ENCODE data around the gene BCL2L11. TPM values are rescaled to one million over a fixed set of nuclear protein-coding genes. Genes with fewer than 3 reads are reported as not detected.

Gene BCL2L11
- total RNA-seq, 1 experiment from 2014 or later = 12.6 TPM

DNA sequence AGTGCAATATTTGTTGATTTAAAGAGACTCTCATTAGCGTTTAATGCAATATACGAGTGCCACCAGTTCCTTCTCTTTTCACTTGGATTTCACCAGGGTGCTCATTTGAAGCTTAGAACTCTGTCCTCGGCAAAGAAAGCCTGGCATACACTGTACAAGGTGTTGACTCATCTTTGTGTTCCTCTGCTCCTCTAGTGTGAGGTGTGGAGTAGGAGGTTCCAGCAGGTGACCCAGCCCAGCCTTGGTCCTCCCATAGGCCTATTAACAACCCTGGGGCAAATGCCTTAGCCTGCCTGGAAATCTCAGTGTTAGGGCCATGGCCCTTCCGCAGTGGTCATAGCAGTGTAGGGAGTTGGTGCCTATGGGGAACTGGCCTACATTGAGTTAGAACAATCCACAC, 20.1 kb downstream of the BCL2L11 start:
- no TSS peak for BruUV-seq (replicated peaks)
- TF ChIP-seq, protein P1, sequence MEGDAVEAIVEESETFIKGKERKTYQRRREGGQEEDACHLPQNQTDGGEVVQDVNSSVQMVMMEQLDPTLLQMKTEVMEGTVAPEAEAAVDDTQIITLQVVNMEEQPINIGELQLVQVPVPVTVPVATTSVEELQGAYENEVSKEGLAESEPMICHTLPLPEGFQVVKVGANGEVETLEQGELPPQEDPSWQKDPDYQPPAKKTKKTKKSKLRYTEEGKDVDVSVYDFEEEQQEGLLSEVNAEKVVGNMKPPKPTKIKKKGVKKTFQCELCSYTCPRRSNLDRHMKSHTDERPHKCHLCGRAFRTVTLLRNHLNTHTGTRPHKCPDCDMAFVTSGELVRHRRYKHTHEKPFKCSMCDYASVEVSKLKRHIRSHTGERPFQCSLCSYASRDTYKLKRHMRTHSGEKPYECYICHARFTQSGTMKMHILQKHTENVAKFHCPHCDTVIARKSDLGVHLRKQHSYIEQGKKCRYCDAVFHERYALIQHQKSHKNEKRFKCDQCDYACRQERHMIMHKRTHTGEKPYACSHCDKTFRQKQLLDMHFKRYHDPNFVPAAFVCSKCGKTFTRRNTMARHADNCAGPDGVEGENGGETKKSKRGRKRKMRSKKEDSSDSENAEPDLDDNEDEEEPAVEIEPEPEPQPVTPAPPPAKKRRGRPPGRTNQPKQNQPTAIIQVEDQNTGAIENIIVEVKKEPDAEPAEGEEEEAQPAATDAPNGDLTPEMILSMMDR (conservative IDR thresholded peaks at IDR 0.05; ENCODE audit: low read depth, low read length) = no peak
- no peak for TF ChIP-seq EZH2 (IDR thresholded peaks at IDR 0.05; ENCODE audit: borderline replicate concordance, low read depth, low read length, poor library complexity, severe bottlenecking)
- H3K27ac ChIP-seq (ENCODE audit: low read depth, low read length, poor library complexity, severe bottlenecking) = no peak overlapping the region
- H3K27me3 ChIP-seq (replicated peaks; ENCODE audit: insufficient read depth, low read depth, low read length, poor library complexity) = no peaks in the 10 kb centered on the region
- H3K9me3 ChIP-seq (ENCODE audit: low read depth, low read length, poor library complexity, severe bottlenecking) = no peaks in the 10 kb centered on the region
- no peak for DNase-seq (ENCODE audit: low spot score)
- POLR2A ChIA-PET (ENCODE audit: low non-redundant PET) = no interaction called here
- no peaks in the 10 kb centered on the region for H3K36me3 ChIP-seq (ENCODE audit: insufficient read depth, low read length, poor library complexity, severe bottlenecking)
- intact Hi-C loops (cut with micrococcal nuclease; ENCODE audit: unreplicated experiment) = no loop called here
- H3K4me1 ChIP-seq (ENCODE audit: insufficient read depth, low read length, poor library complexity, severe bottlenecking) = peaks cover 15% of the 10 kb centered on the region
- H3K4me3 ChIP-seq (ENCODE audit: low read depth, low read length, poor library complexity, severe bottlenecking) = no peak overlapping the region
- CTCF ChIA-PET = no interaction called here

DNA sequence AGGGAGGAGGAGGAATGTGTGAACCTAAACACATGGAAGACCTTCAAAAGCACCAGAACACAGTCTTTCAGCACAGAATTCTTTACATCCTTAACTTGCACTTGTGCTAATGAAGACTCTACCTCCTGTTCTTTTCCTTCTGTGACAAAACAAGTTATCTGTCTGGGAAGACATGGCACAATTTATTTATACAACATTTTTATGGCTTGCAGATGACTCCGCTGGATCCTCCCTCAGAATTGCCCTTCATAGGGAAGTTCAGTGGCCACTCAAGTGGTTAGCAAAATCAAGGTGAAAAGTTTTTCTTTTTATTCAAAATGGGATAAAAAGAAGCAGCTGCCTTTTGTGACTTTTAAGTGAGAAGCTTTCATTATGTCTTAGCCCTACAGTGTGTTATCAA, 21.4 kb downstream of the BCL2L11 start:
- POLR2A ChIA-PET (ENCODE audit: low non-redundant PET) = no interaction called here
- no peak for DNase-seq (ENCODE audit: low spot score)
- Histone ChIP-seq H3K27me3 (replicated peaks; ENCODE audit: insufficient read depth, low read depth, low read length, poor library complexity) (no peaks in the 10 kb centered on the region), H3K4me1 (ENCODE audit: insufficient read depth, low read length, poor library complexity, severe bottlenecking) (peaks cover 15% of the 10 kb centered on the region), H3K36me3 (ENCODE audit: insufficient read depth, low read length, poor library complexity, severe bottlenecking) (no peaks in the 10 kb centered on the region), H3K4me3 (ENCODE audit: low read depth, low read length, poor library complexity, severe bottlenecking) (no peak overlapping the region), H3K27ac (ENCODE audit: low read depth, low read length, poor library complexity, severe bottlenecking) (no peak overlapping the region), H3K9me3 (ENCODE audit: low read depth, low read length, poor library complexity, severe bottlenecking) (no peaks in the 10 kb centered on the region)
- intact Hi-C loops (cut with micrococcal nuclease; ENCODE audit: unreplicated experiment) = no loop called here
- no TSS peak for BruUV-seq (replicated peaks)
- TF ChIP-seq, protein P1 (conservative IDR thresholded peaks at IDR 0.05; ENCODE audit: low read depth, low read length) = no peak
- no peak for TF ChIP-seq EZH2 (IDR thresholded peaks at IDR 0.05; ENCODE audit: borderline replicate concordance, low read depth, low read length, poor library complexity, severe bottlenecking)
- CTCF ChIA-PET = no interaction called here

DNA sequence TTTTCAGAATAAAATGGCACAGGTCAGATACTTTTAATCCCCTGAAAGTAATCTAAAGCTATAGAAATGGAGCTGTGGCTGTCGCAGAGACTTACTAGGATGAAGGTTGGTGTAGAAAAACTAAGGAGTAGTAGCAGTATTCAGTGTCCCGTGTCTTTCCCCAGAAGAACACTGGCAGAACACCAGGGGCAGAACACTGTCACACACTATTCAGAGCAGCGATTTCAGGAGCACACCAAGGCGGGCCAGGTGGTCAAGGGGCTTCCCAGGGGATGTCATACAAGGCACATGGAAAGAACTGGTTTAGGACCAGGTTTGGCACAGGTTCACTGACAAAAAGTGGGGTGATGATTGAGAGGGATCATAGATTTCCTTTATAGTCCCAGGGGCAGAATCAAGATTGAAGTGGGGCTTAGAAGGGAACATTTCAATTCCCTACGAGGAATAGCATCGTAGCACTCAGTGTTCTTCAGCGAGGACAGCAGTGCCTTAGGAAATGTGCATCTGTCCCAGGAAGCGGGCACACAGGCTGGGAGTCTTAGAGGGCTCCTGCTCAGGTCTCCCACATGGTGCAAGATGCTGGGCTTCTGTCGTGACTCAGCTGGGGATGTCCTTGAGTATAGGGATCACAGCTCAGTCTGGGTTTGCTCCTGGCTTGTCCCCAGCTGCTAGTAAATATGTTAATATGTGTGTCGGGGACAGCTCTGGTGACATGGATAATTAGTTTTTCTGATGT, 22.6 kb downstream of the BCL2L11 start:
- TF ChIP-seq, protein P1 (conservative IDR thresholded peaks at IDR 0.05; ENCODE audit: low read depth, low read length) = no peak
- TF ChIP-seq EZH2 (IDR thresholded peaks at IDR 0.05; ENCODE audit: borderline replicate concordance, low read depth, low read length, poor library complexity, severe bottlenecking) = no peak
- POLR2A ChIA-PET (ENCODE audit: low non-redundant PET) = no interaction called here
- Histone ChIP-seq H3K27ac (ENCODE audit: low read depth, low read length, poor library complexity, severe bottlenecking) (no peak overlapping the region), H3K4me3 (ENCODE audit: low read depth, low read length, poor library complexity, severe bottlenecking) (no peak overlapping the region), H3K27me3 (replicated peaks; ENCODE audit: insufficient read depth, low read depth, low read length, poor library complexity) (no peaks in the 10 kb centered on the region), H3K36me3 (ENCODE audit: insufficient read depth, low read length, poor library complexity, severe bottlenecking) (no peaks in the 10 kb centered on the region), H3K9me3 (ENCODE audit: low read depth, low read length, poor library complexity, severe bottlenecking) (no peaks in the 10 kb centered on the region), H3K4me1 (ENCODE audit: insufficient read depth, low read length, poor library complexity, severe bottlenecking) (peaks cover 15% of the 10 kb centered on the region)
- CTCF ChIA-PET = no interaction called here
- DNase-seq (ENCODE audit: low spot score) = no peak
- intact Hi-C loops (cut with micrococcal nuclease; ENCODE audit: unreplicated experiment) = no loop called here
- no TSS peak for BruUV-seq (replicated peaks)
